ENCODE data around the gene GTPBP6. TPM values are rescaled to one million over a fixed set of nuclear protein-coding genes. Genes with fewer than 3 reads are reported as not detected.
A peak's percentile ranks its signal among the peaks of the same experiment; 100 is the strongest.

Gene GTPBP6
- total and polyA plus RNA-seq, 10 donors = 25.4 to 69.4 (median 43.8) TPM

GRCh38 chrX:334971-335757 is 16.6 kb upstream of the GTPBP6 start:
- H3K27ac ChIP-seq = no peak overlapping the region
- 94 to 98% (median 96%) methylated on average over 40 to 47 of the region's 47 CpGs for WGBS, 5 donors
- no peaks in the 10 kb centered on the region for H3K9me3 ChIP-seq
- intact Hi-C loops (cut with DNase I; ENCODE audit: low total_unique reads) = no loop called here
- H3K27me3 ChIP-seq (replicated peaks in 1 of 7) = peaks cover 4 to 25% (median 20%) of the 10 kb centered on the region in 7 donors
- peaks cover 4 to 18% (median 11%) of the 10 kb centered on the region in 6 donors for H3K4me1 ChIP-seq
- peak; percentile 66 for DNase-seq
- peaks cover 0 to 68% (median 14%) of the 10 kb centered on the region in 6 donors for H3K36me3 ChIP-seq
- TF ChIP-seq POLR2AphosphoS5 (IDR thresholded peaks at IDR 0.05) (no peak), POLR2A (IDR thresholded peaks at IDR 0.05) (no peak), CTCF (IDR thresholded peaks at IDR 0.05 in 8 of 11, conservative IDR thresholded peaks at IDR 0.05 in 3 of 11) (no peak)
- no peak overlapping the region for H3K4me3 ChIP-seq

DNA sequence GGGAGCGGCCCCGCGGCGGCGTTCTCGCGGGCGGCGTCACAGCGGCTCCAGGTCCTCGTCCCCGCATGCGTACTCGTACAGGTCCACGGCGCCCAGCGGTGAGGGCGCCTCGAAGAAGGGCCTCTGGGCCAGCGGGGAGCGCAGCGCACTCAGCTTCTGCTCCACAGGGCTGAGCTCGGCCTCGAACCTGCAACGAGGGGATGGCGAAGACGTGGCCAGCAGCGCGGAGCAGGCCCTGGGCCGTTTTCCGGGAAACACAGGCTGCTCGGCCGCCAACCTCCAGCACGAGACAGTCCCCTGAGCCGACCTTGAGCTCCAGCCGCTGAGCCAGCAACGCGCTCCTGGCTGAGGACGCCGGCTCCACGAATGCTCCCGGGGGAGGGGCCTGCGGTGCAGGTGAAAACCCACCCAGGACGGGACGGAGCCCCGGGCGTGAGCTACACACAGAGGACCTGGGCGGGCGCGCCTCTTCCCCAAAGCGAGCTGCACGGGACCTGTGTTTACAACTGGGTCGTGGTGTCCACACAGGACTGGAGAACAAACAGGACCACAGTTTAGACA is 15.8 kb upstream of the GTPBP6 start:
- TF ChIP-seq CTCF (IDR thresholded peaks at IDR 0.05 in 8 of 11, conservative IDR thresholded peaks at IDR 0.05 in 3 of 11) = no peak
- TF ChIP-seq POLR2A (IDR thresholded peaks at IDR 0.05) = no peak
- TF ChIP-seq POLR2AphosphoS5 (IDR thresholded peaks at IDR 0.05) = no peak
- peaks cover 0 to 68% (median 14%) of the 10 kb centered on the region in 6 donors for H3K36me3 ChIP-seq
- H3K4me3 ChIP-seq = no peak overlapping the region
- WGBS, 5 donors = 94 to 96% (median 95%) methylated on average over 42 to 53 of the region's 53 CpGs
- peaks cover 4 to 18% (median 11%) of the 10 kb centered on the region in 6 donors for H3K4me1 ChIP-seq
- intact Hi-C loops (cut with DNase I; ENCODE audit: low total_unique reads) = no loop called here
- H3K27me3 ChIP-seq (replicated peaks in 1 of 7) = peaks cover 4 to 26% (median 22%) of the 10 kb centered on the region in 7 donors
- peak; percentile 72 for DNase-seq
- H3K27ac ChIP-seq = no peak overlapping the region
- H3K9me3 ChIP-seq = no peaks in the 10 kb centered on the region

DNA sequence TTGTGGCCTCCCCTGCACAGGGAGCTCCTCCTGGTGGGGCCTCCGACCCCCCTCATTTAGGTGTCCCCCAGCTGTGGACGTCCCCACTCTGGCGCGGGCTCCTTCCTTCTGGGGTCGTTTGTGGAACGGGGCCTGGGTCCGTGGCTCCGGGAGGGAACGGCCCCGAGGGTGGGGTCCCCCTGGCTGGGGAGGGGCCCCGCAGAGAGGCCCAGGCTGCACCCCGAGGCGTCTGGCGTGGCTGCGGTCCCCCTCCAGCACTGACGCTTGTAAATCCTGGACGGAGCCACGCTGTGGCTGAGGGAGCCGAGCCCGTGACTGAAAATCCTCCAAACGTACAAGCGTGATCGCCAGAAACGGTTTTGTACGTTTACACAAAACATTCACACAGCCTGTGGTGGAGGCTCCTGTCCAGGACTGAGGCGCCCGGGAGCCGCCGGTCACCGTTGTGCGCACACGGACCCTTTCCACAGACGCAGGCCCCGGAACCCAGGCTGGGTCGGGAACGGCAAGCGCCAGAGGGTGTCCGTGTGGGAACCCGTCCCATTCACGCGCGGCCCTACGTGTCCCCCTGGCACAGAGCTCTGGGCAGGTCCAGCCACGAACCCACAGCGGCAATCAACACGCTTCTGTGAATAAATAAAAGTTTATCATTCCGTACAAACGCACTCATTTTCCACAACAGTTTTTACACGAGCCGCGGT is 15.2 kb upstream of the GTPBP6 start:
- Histone ChIP-seq H3K9me3 (no peaks in the 10 kb centered on the region), H3K4me3 (no peak overlapping the region), H3K4me1 (peaks cover 4 to 18% (median 11%) of the 10 kb centered on the region in 6 donors), H3K27me3 (replicated peaks in 1 of 7) (peaks cover 4 to 26% (median 22%) of the 10 kb centered on the region in 7 donors), H3K36me3 (peaks cover 0 to 65% (median 14%) of the 10 kb centered on the region in 6 donors), H3K27ac (no peak overlapping the region)
- DNase-seq = peak; percentile 69
- intact Hi-C loops (cut with DNase I; ENCODE audit: low total_unique reads) = no loop called here
- WGBS, 5 donors = 93 to 95% (median 95%) methylated on average over 45 to 51 of the region's 51 CpGs
- TF ChIP-seq POLR2AphosphoS5 (IDR thresholded peaks at IDR 0.05) (no peak), CTCF (IDR thresholded peaks at IDR 0.05 in 8 of 11, conservative IDR thresholded peaks at IDR 0.05 in 3 of 11) (no peak), POLR2A (IDR thresholded peaks at IDR 0.05) (no peak)

Measured in spleen (tissue), 11 donors.